GM19452 (cell line): ENCODE results near the gene PPM1J.
A peak's percentile ranks its signal among the peaks of the same experiment; 100 is the strongest.
"Not testable (repeated sequence)": the region's sequence is repeated elsewhere in the genome, so short reads cannot be mapped to it uniquely, and the experiment has no call there.

Experiments used
- ATAC-seq: cut with Tn5 transposase; IDR thresholded peaks from one replicate; pipeline ENCODE4 v1.9.1; 2021; ENCODE audit not compliant: unreplicated experiment

The PPM1J gene

GRCh38 chr1:112715264-112716053 is at the start of gene PPM1J:
Gene PPM1J, minus strand, starts transcription at chr1:112715332. Its CDS starts 31 bp downstream, at chr1:112715301.
- ATAC-seq = peak; percentile 79

- no peak for ATAC-seq
Measured at GRCh38 chr1:112762541-112763500, 47.7 kb upstream of the PPM1J start.

GRCh38 chr1:112761714-112762480 is 46.8 kb upstream of the PPM1J start:
- ATAC-seq = no peak

GRCh38 chr1:112759228-112759627 is 44.1 kb upstream of the PPM1J start:
- ATAC-seq = no peak

- no peak for ATAC-seq
Measured at GRCh38 chr1:112754116-112754628, 39.0 kb upstream of the PPM1J start.

GRCh38 chr1:112748396-112748795 is 33.3 kb upstream of the PPM1J start:
- no peak for ATAC-seq

GRCh38 chr1:112744009-112744578 is 29.0 kb upstream of the PPM1J start:
- no peak for ATAC-seq

GRCh38 chr1:112743174-112744008 is 28.3 kb upstream of the PPM1J start:
- no peak for ATAC-seq

- ATAC-seq = no peak
Measured at GRCh38 chr1:112737573-112737972, 22.4 kb upstream of the PPM1J start.

- no peak for ATAC-seq
Measured at GRCh38 chr1:112735752-112736151, 20.6 kb upstream of the PPM1J start.

GRCh38 chr1:112731451-112731850 is 16.3 kb upstream of the PPM1J start:
- no peak for ATAC-seq

GRCh38 chr1:112729909-112730308 is 14.8 kb upstream of the PPM1J start:
- ATAC-seq = no peak

GRCh38 chr1:112729011-112729410 is 13.9 kb upstream of the PPM1J start:
- not testable (repeated sequence) for ATAC-seq

- ATAC-seq = not testable (repeated sequence)
Measured at GRCh38 chr1:112728306-112728971, 13.3 kb upstream of the PPM1J start.

- ATAC-seq = no peak
Measured at GRCh38 chr1:112727716-112728115, 12.6 kb upstream of the PPM1J start.

- not testable (repeated sequence) for ATAC-seq
Measured at GRCh38 chr1:112724240-112724639, 9.1 kb upstream of the PPM1J start.

- no peak for ATAC-seq
Measured at GRCh38 chr1:112723511-112723839, 8.3 kb upstream of the PPM1J start.

- no peak for ATAC-seq
Measured at GRCh38 chr1:112722601-112723510, 7.7 kb upstream of the PPM1J start.
